ENCODE results near the gene MDFI. TPM values are rescaled to one million over a fixed set of nuclear protein-coding genes. Genes with fewer than 3 reads are reported as not detected.
A peak's percentile ranks its signal among the peaks of the same experiment; 100 is the strongest.

The MDFI gene
- total RNA-seq, 1 experiment from 2014 or later = 86.2 TPM

GRCh38 chr6:41663568-41663967 is 25.3 kb downstream of the MDFI start:
- Mint-ChIP-seq H3K27me3 (ENCODE audit: low read depth) (peaks cover 21% of the 10 kb centered on the region), H3K9me3 (no peaks in the 10 kb centered on the region), H3K27ac (no peak overlapping the region), H3K4me1 (no peaks in the 10 kb centered on the region; the same call in 1 of the 2 replicates), H3K36me3 (no peaks in the 10 kb centered on the region), H3K4me3 (no peak overlapping the region)
- DNase-seq (ENCODE audit: low spot score) (no peak), ATAC-seq (peak; percentile 83)
- CTCF ChIA-PET = interaction anchor here (1.0 to 2.7 kb wide), 4 partner anchors 19 to 123 kb away, joined by 3 to 9 read pairs (median 4); no protein-coding TSS in a partner anchor
- TF ChIP-seq TEAD1 (CRISPR knock-in tag; IDR thresholded peaks at IDR 0.05) (no peak), E2F1 (CRISPR knock-in tag; IDR thresholded peaks at IDR 0.05) (no peak), CTCF (IDR thresholded peaks at IDR 0.05) (no peak), ATF2 (CRISPR knock-in tag; IDR thresholded peaks at IDR 0.05; ENCODE audit: borderline replicate concordance, low read depth) (no peak), MXD4 (CRISPR knock-in tag; IDR thresholded peaks at IDR 0.05; ENCODE audit: borderline replicate concordance) (no peak), NR2C2 (CRISPR knock-in tag; IDR thresholded peaks at IDR 0.05) (no peak), ELF4 (CRISPR knock-in tag; IDR thresholded peaks at IDR 0.05; ENCODE audit: low read depth) (no peak), ZNF121 (CRISPR knock-in tag; IDR thresholded peaks at IDR 0.05) (no peak), FOXJ3 (CRISPR knock-in tag; IDR thresholded peaks at IDR 0.05; ENCODE audit: borderline replicate concordance) (no peak), ZNF281 (CRISPR knock-in tag; IDR thresholded peaks at IDR 0.05) (no peak), MAX (CRISPR knock-in tag; IDR thresholded peaks at IDR 0.05) (no peak), FOXK1 (CRISPR knock-in tag; IDR thresholded peaks at IDR 0.05) (no peak), KAT7 (CRISPR knock-in tag; IDR thresholded peaks at IDR 0.05; ENCODE audit: borderline replicate concordance) (no peak), ZNF425 (CRISPR knock-in tag; conservative IDR thresholded peaks at IDR 0.05) (no peak), NR1H2 (CRISPR knock-in tag; IDR thresholded peaks at IDR 0.05) (no peak), SMAD3 (CRISPR knock-in tag; IDR thresholded peaks at IDR 0.05; ENCODE audit: borderline replicate concordance) (no peak), JUN (CRISPR knock-in tag; IDR thresholded peaks at IDR 0.05) (no peak), GRHL2 (CRISPR knock-in tag; IDR thresholded peaks at IDR 0.05; ENCODE audit: insufficient replicate concordance, severe bottlenecking) (no peak), NFE2L1 (CRISPR knock-in tag; IDR thresholded peaks at IDR 0.05) (no peak)
- POLR2A ChIA-PET = interaction anchor here (0.5 kb wide), 1 partner anchor 250 kb away, joined by 5 read pairs; no protein-coding TSS in a partner anchor
